Measurements from ENCODE around the gene CROCC2.

The CROCC2 gene

GRCh38 chr2:240875228-240876034, 30.7 kb upstream of the CROCC2 start:
- DNase-seq (ENCODE audit: low read depth), result no peak

- no peak for DNase-seq (ENCODE audit: low read depth)
Observed at GRCh38 chr2:240876035-240876474, 30.1 kb upstream of the CROCC2 start.

- DNase-seq (ENCODE audit: low read depth), result no peak
Observed at GRCh38 chr2:240876475-240877251, 29.5 kb upstream of the CROCC2 start.

GRCh38 chr2:240877460-240878340, 28.4 kb upstream of the CROCC2 start:
- no peak for DNase-seq (ENCODE audit: low read depth)

GRCh38 chr2:240878341-240878936, 27.7 kb upstream of the CROCC2 start:
- no peak for DNase-seq (ENCODE audit: low read depth)

- DNase-seq (ENCODE audit: low read depth), result no peak
Observed at GRCh38 chr2:240879105-240879504, 27.0 kb upstream of the CROCC2 start.

- DNase-seq (ENCODE audit: low read depth), result no peak
Observed at GRCh38 chr2:240881913-240882312, 24.2 kb upstream of the CROCC2 start.

- no peak for DNase-seq (ENCODE audit: low read depth)
Observed at GRCh38 chr2:240884221-240884620, 21.9 kb upstream of the CROCC2 start.

GRCh38 chr2:240884745-240885144, 21.4 kb upstream of the CROCC2 start:
- DNase-seq (ENCODE audit: low read depth), result no peak

GRCh38 chr2:240885566-240885965, 20.6 kb upstream of the CROCC2 start:
- no peak for DNase-seq (ENCODE audit: low read depth)

GRCh38 chr2:240886023-240886565, 20.0 kb upstream of the CROCC2 start:
- DNase-seq (ENCODE audit: low read depth), result no peak

GRCh38 chr2:240886678-240887609, 19.2 kb upstream of the CROCC2 start:
- DNase-seq (ENCODE audit: low read depth), result no peak

- DNase-seq (ENCODE audit: low read depth), result no peak
Observed at GRCh38 chr2:240887631-240888030, 18.5 kb upstream of the CROCC2 start.

GRCh38 chr2:240888130-240888889, 17.8 kb upstream of the CROCC2 start:
- DNase-seq (ENCODE audit: low read depth), result no peak

- DNase-seq (ENCODE audit: low read depth), result no peak
Observed at GRCh38 chr2:240888890-240889573, 17.1 kb upstream of the CROCC2 start.

- DNase-seq (ENCODE audit: low read depth), result no peak
Observed at GRCh38 chr2:240889601-240890560, 16.3 kb upstream of the CROCC2 start.

- DNase-seq (ENCODE audit: low read depth), result no peak
Observed at GRCh38 chr2:240890691-240891090, 15.4 kb upstream of the CROCC2 start.

Data from EH (cell line).